PC-9 (cell line): Measurements from ENCODE around the gene SYT2. TPM values are rescaled to one million over a fixed set of nuclear protein-coding genes. Genes with fewer than 3 reads are reported as not detected.

Experiments used
- BruUV-seq: library from RNA; stranded (reverse); fragments of 400-500 nt; replicated peaks from 2 replicates; lab custom pipeline; 2021; lab: Mats Ljungman, UMichigan
- CTCF ChIA-PET: fragments of 300-600 bp; sonication (Branson Sonifier 250); formaldehyde crosslinking; loops from one replicate; lab custom pipeline; 2022; ENCODE audit warnings: antibody characterized with exemption; lab: Charles Lee
- POLR2A ChIA-PET: fragments of 300-600 bp; sonication (Branson Sonifier 250); formaldehyde crosslinking; loops from one replicate; lab custom pipeline; 2022; ENCODE audit warnings: antibody characterized with exemption; ENCODE audit not compliant: unreplicated experiment; lab: Charles Lee
- DNase-seq, 2 experiments: peaks; one replicate each; pipeline versions ENCODE4 v3.0.0 to v3.0.0-alpha.2; 2015 to 2022; ENCODE audit warnings: mixed read lengths in 1 of 2
- H2AFZ ChIP-seq: fragments of 200-600 bp; sonication (generic); 2 replicates; pipeline ENCODE4 v1.8.1; 2017; ENCODE audit warnings: antibody characterized with exemption
- H3F3A ChIP-seq: fragments of 200-600 bp; sonication (generic); 2 replicates; pipeline ENCODE4 v1.8.1; 2017; ENCODE audit warnings: antibody characterized with exemption, mild to moderate bottlenecking, low read depth; ENCODE audit not compliant: insufficient read depth
- H3K27ac ChIP-seq: fragments of 200-600 bp; sonication (generic); 2 replicates; pipeline ENCODE4 v1.6.1; 2016; ENCODE audit warnings: mixed run types
- H3K27me3 ChIP-seq: fragments of 200-600 bp; sonication (generic); 2 replicates; pipeline ENCODE4 v1.6.1; 2016; ENCODE audit warnings: low read depth, mixed run types; ENCODE audit not compliant: insufficient read depth
- H3K36me3 ChIP-seq: fragments of 200-600 bp; sonication (generic); 2 replicates; pipeline ENCODE4 v1.6.1; 2016; ENCODE audit warnings: low read depth, mixed run types
- H3K4me1 ChIP-seq: fragments of 200-600 bp; sonication (generic); replicated peaks from 2 replicates; pipeline ENCODE4 v1.6.1; 2016; ENCODE audit warnings: mixed run types; ENCODE audit not compliant: insufficient read depth
- H3K4me2 ChIP-seq: fragments of 200-600 bp; sonication (generic); 2 replicates; pipeline ENCODE4 v1.6.1; 2017; ENCODE audit warnings: mixed run types
- H3K4me3 ChIP-seq: fragments of 200-600 bp; sonication (generic); 2 replicates; pipeline ENCODE4 v1.6.1; 2016; ENCODE audit warnings: mixed run types
- H3K79me2 ChIP-seq: fragments of 200-600 bp; sonication (generic); 2 replicates; pipeline ENCODE4 v1.6.1; 2017; ENCODE audit warnings: low read depth, mixed run types
- H3K9me2 ChIP-seq: fragments of 200-600 bp; sonication (generic); 2 replicates; pipeline ENCODE4 v1.8.1; 2017; ENCODE audit warnings: mild to moderate bottlenecking; ENCODE audit not compliant: insufficient read depth
- H3K9me3 ChIP-seq: fragments of 200-600 bp; sonication (generic); 2 replicates; pipeline ENCODE4 v1.8.1; 2016; ENCODE audit warnings: low read depth; ENCODE audit not compliant: insufficient read depth
- H4K20me1 ChIP-seq: fragments of 200-600 bp; sonication (generic); 2 replicates; pipeline ENCODE4 v1.8.1; 2017; ENCODE audit not compliant: insufficient read depth
- EZH2 ChIP-seq: fragments of 200-600 bp; sonication (generic); IDR thresholded peaks from 2 replicates; pipeline ENCODE4 v1.8.0; 2017; ENCODE audit warnings: antibody characterized with exemption, low read depth
- intact Hi-C: fragments of 100-400 bp; cut with micrococcal nuclease; formaldehyde crosslinking; loops from one replicate; pipeline ENCODE4 v1.10.0; 2022; ENCODE audit not compliant: unreplicated experiment
- total RNA-seq: library from RNA; stranded (reverse); gene quantifications from 2 replicates; pipeline ENCODE4 v1.2.3, GENCODE V29; 2021
- TF ChIP-seq, protein P1 (sequence below): fragments of 200-600 bp; sonication (generic); conservative IDR thresholded peaks from 2 replicates; pipeline ENCODE4 v1.6.1; 2017; ENCODE audit warnings: mixed run types, antibody characterized with exemption, mild to moderate bottlenecking, moderate library complexity

The SYT2 gene
- total RNA-seq, 1 experiment from 2014 or later: 0.07 TPM

GRCh38 chr1:202578001-202578504 lies 132.2 kb downstream of the SYT2 start:
- Histone ChIP-seq H3K9me3 (no peaks in the 10 kb centered on the region), H3K9me2 (no peaks in the 10 kb centered on the region), H4K20me1 (no peaks in the 10 kb centered on the region), H3K4me2 (peak overlapping the region; percentile 30; the same call in 1 of the 2 replicates), H3K79me2 (no peaks in the 10 kb centered on the region), H3K27me3 (no peaks in the 10 kb centered on the region), H3K4me1 (peaks cover 40% of the 10 kb centered on the region), H3K4me3 (no peak overlapping the region), H3K27ac (peak overlapping the region; percentile 71), H3F3A (peaks cover 24% of the 10 kb centered on the region), H3K36me3 (peaks cover 19% of the 10 kb centered on the region), H2AFZ (no peak overlapping the region)
- CTCF ChIA-PET: interaction anchor here (0.6 kb wide), 1 partner anchor 310 kb away, joined by 5 read pairs; no protein-coding TSS in a partner anchor
- intact Hi-C loops: no loop called here
- DNase-seq: no peak
- POLR2A ChIA-PET: interaction anchor here (1.0 kb wide), 1 partner anchor 13 kb away, joined by 10 read pairs; no protein-coding TSS in a partner anchor
- TF ChIP-seq, protein P1, sequence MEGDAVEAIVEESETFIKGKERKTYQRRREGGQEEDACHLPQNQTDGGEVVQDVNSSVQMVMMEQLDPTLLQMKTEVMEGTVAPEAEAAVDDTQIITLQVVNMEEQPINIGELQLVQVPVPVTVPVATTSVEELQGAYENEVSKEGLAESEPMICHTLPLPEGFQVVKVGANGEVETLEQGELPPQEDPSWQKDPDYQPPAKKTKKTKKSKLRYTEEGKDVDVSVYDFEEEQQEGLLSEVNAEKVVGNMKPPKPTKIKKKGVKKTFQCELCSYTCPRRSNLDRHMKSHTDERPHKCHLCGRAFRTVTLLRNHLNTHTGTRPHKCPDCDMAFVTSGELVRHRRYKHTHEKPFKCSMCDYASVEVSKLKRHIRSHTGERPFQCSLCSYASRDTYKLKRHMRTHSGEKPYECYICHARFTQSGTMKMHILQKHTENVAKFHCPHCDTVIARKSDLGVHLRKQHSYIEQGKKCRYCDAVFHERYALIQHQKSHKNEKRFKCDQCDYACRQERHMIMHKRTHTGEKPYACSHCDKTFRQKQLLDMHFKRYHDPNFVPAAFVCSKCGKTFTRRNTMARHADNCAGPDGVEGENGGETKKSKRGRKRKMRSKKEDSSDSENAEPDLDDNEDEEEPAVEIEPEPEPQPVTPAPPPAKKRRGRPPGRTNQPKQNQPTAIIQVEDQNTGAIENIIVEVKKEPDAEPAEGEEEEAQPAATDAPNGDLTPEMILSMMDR: no peak
- no peak for TF ChIP-seq EZH2
- BruUV-seq: no TSS peak

- no peak overlapping the region for H3K4me3 ChIP-seq
- intact Hi-C loops: no loop called here
- DNase-seq: no peak
- no peaks in the 10 kb centered on the region for H4K20me1 ChIP-seq
- H3K4me1 ChIP-seq: peaks cover 40% of the 10 kb centered on the region
- H3K79me2 ChIP-seq: no peaks in the 10 kb centered on the region
- no peak for TF ChIP-seq EZH2
- TF ChIP-seq, protein P1: no peak
- H3K36me3 ChIP-seq: peaks cover 17% of the 10 kb centered on the region
- CTCF ChIA-PET: no interaction called here
- no TSS peak for BruUV-seq
- H3K9me3 ChIP-seq: no peaks in the 10 kb centered on the region
- no peak overlapping the region for H2AFZ ChIP-seq
- no peaks in the 10 kb centered on the region for H3K27me3 ChIP-seq
- peaks cover 24% of the 10 kb centered on the region for H3F3A ChIP-seq
- peak overlapping the region; percentile 30; the same call in 1 of the 2 replicates for H3K4me2 ChIP-seq
- peak overlapping the region; percentile 71 for H3K27ac ChIP-seq
- POLR2A ChIA-PET: interaction anchor here (0.5 to 1.0 kb wide), 5 partner anchors 14 to 614 kb away, joined by 3 to 10 read pairs (median 3); no protein-coding TSS in a partner anchor
- H3K9me2 ChIP-seq: no peaks in the 10 kb centered on the region
These were observed 132.9 kb downstream of the SYT2 start for GRCh38 chr1:202577381-202577780.

GRCh38 chr1:202576816-202577215 lies 133.4 kb downstream of the SYT2 start:
- H3K79me2 ChIP-seq: no peaks in the 10 kb centered on the region
- H3F3A ChIP-seq: peaks cover 24% of the 10 kb centered on the region
- H3K36me3 ChIP-seq: peaks cover 12% of the 10 kb centered on the region
- DNase-seq: peak; percentile 56 to 83
- H3K9me2 ChIP-seq: no peaks in the 10 kb centered on the region
- TF ChIP-seq, protein P1: no peak
- peaks cover 40% of the 10 kb centered on the region for H3K4me1 ChIP-seq
- intact Hi-C loops: loop anchor here (1.0 kb wide), 1 partner anchor 12 kb away; no protein-coding TSS in a partner anchor
- H3K4me2 ChIP-seq: peak overlapping the region; percentile 30
- CTCF ChIA-PET: no interaction called here
- no peaks in the 10 kb centered on the region for H3K27me3 ChIP-seq
- H2AFZ ChIP-seq: no peak overlapping the region
- no peaks in the 10 kb centered on the region for H3K9me3 ChIP-seq
- no peaks in the 10 kb centered on the region for H4K20me1 ChIP-seq
- peak overlapping the region; percentile 71 for H3K27ac ChIP-seq
- no TSS peak for BruUV-seq
- H3K4me3 ChIP-seq: no peak overlapping the region
- POLR2A ChIA-PET: interaction anchor here (0.5 to 0.7 kb wide), 6 partner anchors 83 to 614 kb away, joined by 3 to 8 read pairs (median 4); no protein-coding TSS in a partner anchor
